Psoas muscle (tissue), 8 donors: ENCODE measurements around the gene MYO1D. TPM values are rescaled to one million over a fixed set of nuclear protein-coding genes. Genes with fewer than 3 reads are reported as not detected.

Experiments used
- ATAC-seq, 4 donors: fragments of 200-7000 bp; cut with Tn5 transposase; one replicate each; pipeline ENCODE4 v1.9.1; 2020; ENCODE audit warnings: moderate library complexity in 3 of 4, mild to moderate bottlenecking in 2 of 4
- DNase-seq, 2 donors: peaks; one replicate each; pipeline ENCODE4 v3.0.0-alpha.2; 2020
- H3K27ac ChIP-seq: fragments of 200-600 bp; one replicate; pipeline ENCODE4 v1.8.0; 2022
- H3K27me3 ChIP-seq, 3 donors: fragments of 200-600 bp in 1 of 3; one replicate each; pipeline versions ENCODE4 v1.6.1 to v1.8.0; 2013 to 2022; ENCODE audit warnings: low read length in 2 of 3, mild to moderate bottlenecking in 2 of 3, moderate library complexity in 1 of 3; ENCODE audit not compliant: insufficient read depth in 3 of 3
- H3K36me3 ChIP-seq, 2 donors: fragments of 200-600 bp in 1 of 2; one replicate each; pipeline versions ENCODE4 v1.6.1 to v1.8.0; 2013 to 2022; ENCODE audit warnings: low read depth in 1 of 2, mild to moderate bottlenecking in 1 of 2, moderate library complexity in 1 of 2; ENCODE audit not compliant: insufficient read depth in 1 of 2
- H3K4me1 ChIP-seq: fragments of 200-600 bp; one replicate; pipeline ENCODE4 v1.8.0; 2022
- H3K4me3 ChIP-seq: fragments of 200-600 bp; one replicate; pipeline ENCODE4 v1.8.0; 2022; ENCODE audit warnings: mild to moderate bottlenecking
- H3K9me3 ChIP-seq: fragments of 200-600 bp; one replicate; pipeline ENCODE4 v1.8.0; 2022
- CTCF ChIP-seq: fragments of 200-600 bp; IDR thresholded peaks from one replicate; pipeline ENCODE4 v1.8.0; 2022; ENCODE audit warnings: antibody characterized with exemption
- WGBS, 3 donors: extraction: QIAGEN DNeasy Blood & Tissue Kit; methylation state at CpG; one replicate each; pipeline versions ENCODE4 v1.1.6 to v1.1.7; 2013; 5-methylcytosine and 5-hydroxymethylcytosine counted together
- intact Hi-C, 2 donors: fragments of 100-400 bp; cut with DNase I; formaldehyde crosslinking; loops; one replicate each; pipeline versions ENCODE4 v1.11.0 to v1.14.2; 2022
- polyA plus RNA-seq, 3 donors: library from polyadenylated mRNA; stranded (reverse); fragments of 200-250 nt; gene quantifications; one replicate each; pipeline ENCODE4 v1.2.3, GENCODE V29; 2013
- total RNA-seq, 4 donors: library from RNA; stranded (reverse); fragmentation: NEBNext Ultra II Directional in 2 of 4; extraction: Animal tissue kit (Norgen Biotek cat#: 25700) in 2 of 4; gene quantifications; one replicate each; pipeline versions ENCODE4 v1.2.1 to v1.2.4, GENCODE V29; 2021 to 2023
- donor health status: healthy with polysubstance abuse.
- donor health status: DM: no; HTN: no; CAD: no; lungs with moderate emphysema.
- donor health status: Bipolar disorder and iron deficiency.
- donor health status: healthy.
- donor health status: DM: yes; HTN: yes; CAD: no.
- donor health status: DM: no; HTN: no; CAD: no.
- donor health status: DM: no; HTN: no; CAD: no.
- donor health status: DM: yes; HTN: yes; CAD: no.

Gene MYO1D
- total and polyA plus RNA-seq, 7 donors = 1.8 to 5.9 (median 4.1) TPM

GRCh38 chr17:32746698-32747097 lies 130.2 kb downstream of the MYO1D start:
- H3K9me3 ChIP-seq = no peaks in the 10 kb centered on the region
- no peak overlapping the region for H3K27ac ChIP-seq
- H3K4me1 ChIP-seq = no peaks in the 10 kb centered on the region
- no peaks in the 10 kb centered on the region for H3K36me3 ChIP-seq
- WGBS, 3 donors = 91 to 100% (median 97%) methylated on average over 2 of the region's 2 CpGs
- H3K4me3 ChIP-seq = no peak overlapping the region
- ATAC-seq (no peak), DNase-seq (no peak)
- no peak for TF ChIP-seq CTCF
- intact Hi-C loops = loop anchor here in 1 of 2 donors (10.0 kb wide), 1 partner anchor 242 kb away; no protein-coding TSS in a partner anchor
- H3K27me3 ChIP-seq = no peaks in the 10 kb centered on the region

DNA sequence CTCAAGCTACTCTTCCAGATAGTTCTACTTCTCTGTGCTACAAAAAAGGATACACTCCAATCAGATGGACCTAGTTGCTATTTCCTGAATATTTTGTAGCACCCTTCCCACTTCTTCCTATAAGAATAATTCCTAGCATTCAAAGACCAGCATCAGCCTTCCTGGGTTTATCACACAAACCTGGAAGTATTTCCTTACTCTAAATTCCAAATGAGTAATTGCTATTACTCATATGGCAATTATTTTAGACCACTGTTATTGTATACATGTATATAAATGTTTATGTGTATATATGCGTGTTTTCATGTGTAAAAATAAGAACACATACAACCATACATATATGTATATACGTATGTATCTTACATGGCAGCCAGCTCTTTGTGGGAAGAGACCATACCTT lies 130.6 kb downstream of the MYO1D start:
- TF ChIP-seq CTCF = no peak
- H3K4me3 ChIP-seq = no peak overlapping the region
- ATAC-seq = no peak
- H3K9me3 ChIP-seq = no peaks in the 10 kb centered on the region
- WGBS, 3 donors = 94 to 98% (median 97%) methylated on average over 2 of the region's 2 CpGs
- no peak for DNase-seq
- H3K4me1 ChIP-seq = no peaks in the 10 kb centered on the region
- no peaks in the 10 kb centered on the region for H3K36me3 ChIP-seq
- intact Hi-C loops = loop anchor here in 1 of 2 donors (10.0 kb wide), 1 partner anchor 241 kb away; no protein-coding TSS in a partner anchor
- H3K27me3 ChIP-seq = no peaks in the 10 kb centered on the region
- no peak overlapping the region for H3K27ac ChIP-seq

DNA sequence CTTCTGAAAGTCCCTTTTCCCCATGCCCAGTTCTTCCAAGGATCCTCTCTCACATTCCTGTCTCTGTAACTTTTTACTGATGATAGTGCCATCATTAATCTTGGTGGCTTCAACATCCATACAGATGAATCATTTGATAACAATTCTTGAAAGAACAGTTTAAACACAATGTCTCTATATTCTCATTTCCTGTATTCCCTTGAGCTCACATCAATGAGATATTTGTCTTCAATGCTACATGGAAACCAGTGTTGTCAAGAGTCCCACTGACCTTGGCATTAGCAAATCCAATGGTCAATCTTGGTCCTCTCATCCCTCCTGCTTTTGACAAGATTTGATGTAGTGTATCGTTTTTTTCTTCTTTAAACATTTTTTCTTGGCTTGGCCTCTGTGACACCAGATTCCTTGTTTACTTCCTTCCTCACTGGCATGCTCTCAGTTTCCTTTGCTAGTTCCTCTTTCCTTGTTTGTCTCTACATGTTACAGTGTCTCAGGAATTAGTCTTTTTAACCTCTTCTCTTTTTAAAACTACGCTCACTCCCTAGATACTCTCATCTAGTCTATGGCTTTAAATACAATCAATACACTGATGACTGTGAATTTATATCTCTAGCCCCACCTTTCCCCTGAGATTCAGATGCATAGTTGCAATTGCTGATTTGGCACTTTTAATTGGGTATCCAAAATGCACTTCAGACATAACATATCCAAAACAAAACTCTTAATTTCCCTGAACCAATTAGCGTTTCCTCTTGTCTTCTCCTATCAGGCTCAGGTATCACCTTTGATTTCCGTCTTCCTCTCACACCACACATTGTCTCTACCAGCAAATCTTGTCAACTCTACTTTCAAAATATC lies 134.0 kb downstream of the MYO1D start:
- ATAC-seq = no peak
- 76 to 81% (median 80%) methylated on average over 4 of the region's 4 CpGs for WGBS, 3 donors
- Histone ChIP-seq H3K4me1 (no peaks in the 10 kb centered on the region), H3K4me3 (no peak overlapping the region), H3K27ac (no peak overlapping the region), H3K36me3 (no peaks in the 10 kb centered on the region), H3K9me3 (no peaks in the 10 kb centered on the region), H3K27me3 (no peaks in the 10 kb centered on the region)
- intact Hi-C loops = loop anchor here in 1 of 2 donors (10.0 kb wide), 1 partner anchor 238 kb away; no protein-coding TSS in a partner anchor
- DNase-seq = no peak
- no peak for TF ChIP-seq CTCF

- WGBS, 3 donors = 66 to 73% (median 72%) methylated on average over 1 of the region's 1 CpG
- ATAC-seq (no peak), DNase-seq (no peak)
- H3K4me1 ChIP-seq = no peaks in the 10 kb centered on the region
- H3K9me3 ChIP-seq = no peaks in the 10 kb centered on the region
- H3K36me3 ChIP-seq = no peaks in the 10 kb centered on the region
- H3K27ac ChIP-seq = no peak overlapping the region
- peaks cover 0 to 2% (median 0%) of the 10 kb centered on the region in 3 donors for H3K27me3 ChIP-seq
- intact Hi-C loops = loop anchor here in 1 of 2 donors (10.0 kb wide), 1 partner anchor 237 kb away; no protein-coding TSS in a partner anchor
- TF ChIP-seq CTCF = no peak
- H3K4me3 ChIP-seq = no peak overlapping the region
These were observed 135.5 kb downstream of the MYO1D start for GRCh38 chr17:32741381-32741780.
